Stimulated activated naive B cell treated with anti-CD40 and anti-IgM and Interleukin-4, amounts not matched to agents 10 μg/mL and 1 μg/mL and 100 μg/mL, for 72 hours (primary cell): ENCODE measurements around the gene ADCY1.

Experiments used
- ATAC-seq, 2 donors: fragments of 150-1000 bp; cut with Tn5 transposase; replicated peaks; 2 replicates each; pipeline ENCODE4 v1.10.0; 2021; ENCODE audit warnings: moderate library complexity in 1 of 2
- DNase-seq: peaks from one replicate; pipeline ENCODE4 v3.0.0; 2021
- H3K27ac Mint-ChIP-seq: one replicate; pipeline ENCODE4 v1.8.0; 2022; ENCODE audit warnings: mild to moderate bottlenecking, mixed read lengths
- H3K27me3 Mint-ChIP-seq, 2 donors: one replicate each; pipeline ENCODE4 v1.8.0; 2022; ENCODE audit warnings: mixed read lengths in 2 of 2
- H3K36me3 Mint-ChIP-seq, 2 donors: one replicate each; pipeline ENCODE4 v1.8.0; 2022; ENCODE audit warnings: mixed read lengths in 2 of 2, mild to moderate bottlenecking in 1 of 2
- H3K4me1 Mint-ChIP-seq, 2 donors: one replicate each; pipeline ENCODE4 v1.8.0; 2022; ENCODE audit warnings: mixed read lengths in 2 of 2, mild to moderate bottlenecking in 1 of 2
- H3K4me3 Mint-ChIP-seq, 2 donors: one replicate each; pipeline ENCODE4 v1.8.0; 2022; ENCODE audit warnings: mild to moderate bottlenecking in 2 of 2, mixed read lengths in 2 of 2, moderate library complexity in 1 of 2
- H3K9me3 Mint-ChIP-seq, 2 donors: one replicate each; pipeline ENCODE4 v1.8.0; 2022; ENCODE audit warnings: mixed read lengths in 2 of 2, mild to moderate bottlenecking in 1 of 2

Gene ADCY1

DNA sequence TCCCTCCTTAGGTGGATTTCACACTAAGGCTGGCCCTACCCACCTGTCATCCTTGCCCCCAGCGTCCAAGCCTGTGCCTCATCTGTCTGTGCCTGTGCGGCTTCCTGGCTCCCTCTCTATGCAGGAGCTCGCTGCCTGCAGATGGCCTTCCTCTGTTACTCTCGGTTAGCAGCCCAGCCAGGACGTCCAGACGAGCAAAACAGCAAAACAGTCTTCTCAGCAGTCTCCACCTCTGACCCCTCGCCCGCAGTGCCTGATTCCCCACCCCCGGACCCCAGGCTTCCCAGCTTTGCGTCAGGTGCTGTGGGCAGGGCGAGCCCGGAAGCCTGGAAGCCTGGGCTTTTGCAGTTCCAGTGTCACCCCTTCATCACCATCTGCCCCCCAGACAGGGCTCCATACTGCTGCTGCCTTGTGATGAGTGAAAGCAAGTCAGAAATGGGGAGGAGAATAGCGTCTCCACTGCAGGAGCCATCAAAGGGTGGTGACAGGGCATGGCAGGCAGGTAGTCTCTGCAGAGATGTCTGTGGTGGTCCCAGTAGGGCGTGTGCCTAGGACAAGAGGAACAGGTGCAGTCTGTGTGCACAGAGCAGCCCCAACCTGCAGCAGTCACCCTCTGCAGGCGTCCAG lies 88.5 kb downstream of the ADCY1 start:
- Mint-ChIP-seq H3K27ac (no peak overlapping the region), H3K4me3 (no peak overlapping the region), H3K9me3 (no peaks in the 10 kb centered on the region), H3K4me1 (no peaks in the 10 kb centered on the region), H3K36me3 (no peaks in the 10 kb centered on the region), H3K27me3 (peaks cover 0 to 4% of the 10 kb centered on the region in 2 donors)
- no peak for DNase-seq
- ATAC-seq, result no peak

DNA sequence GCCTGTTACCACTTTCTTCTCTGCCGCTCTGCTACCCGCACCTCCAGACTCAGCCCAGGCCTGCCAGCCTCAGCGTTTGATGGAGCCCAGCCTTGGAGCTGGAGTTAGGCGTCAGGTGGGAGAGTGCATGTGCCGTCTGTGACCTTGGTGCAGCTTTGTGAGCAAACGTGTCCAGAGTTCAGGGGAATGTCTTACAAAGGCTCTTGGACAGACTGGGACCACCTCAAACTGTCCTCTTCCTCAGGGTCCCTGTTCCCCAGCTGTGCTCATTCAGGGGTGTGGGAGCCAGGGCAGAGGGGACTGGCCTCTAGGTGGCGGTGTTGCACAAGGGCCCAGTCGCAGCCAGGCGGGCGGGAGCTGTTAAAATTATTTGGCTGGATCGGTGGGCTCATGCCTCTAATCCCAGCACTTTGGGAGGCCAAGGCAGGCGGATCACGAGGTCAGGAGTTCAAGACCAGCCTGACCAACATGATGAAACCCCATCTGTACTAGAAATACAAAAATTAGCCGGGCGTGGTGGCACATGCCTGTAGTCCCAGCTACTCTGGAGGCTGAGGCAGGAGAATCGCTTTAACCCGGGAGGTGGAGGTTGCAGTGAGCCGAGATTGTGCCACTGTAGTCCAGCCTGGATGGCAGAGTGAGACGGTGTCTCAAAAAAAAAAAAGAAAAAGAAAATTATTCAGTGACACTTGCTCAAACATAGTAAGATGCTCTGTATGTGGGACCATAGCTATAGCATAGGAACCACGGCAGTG lies 89.2 kb downstream of the ADCY1 start:
- no peaks in the 10 kb centered on the region for H3K9me3 Mint-ChIP-seq
- H3K27me3 Mint-ChIP-seq, result peaks cover 0 to 4% of the 10 kb centered on the region in 2 donors
- H3K4me1 Mint-ChIP-seq, result no peaks in the 10 kb centered on the region
- peak; percentile 36 to 48 for ATAC-seq
- no peak overlapping the region for H3K4me3 Mint-ChIP-seq
- DNase-seq, result no peak
- no peaks in the 10 kb centered on the region for H3K36me3 Mint-ChIP-seq
- H3K27ac Mint-ChIP-seq, result no peak overlapping the region

DNA sequence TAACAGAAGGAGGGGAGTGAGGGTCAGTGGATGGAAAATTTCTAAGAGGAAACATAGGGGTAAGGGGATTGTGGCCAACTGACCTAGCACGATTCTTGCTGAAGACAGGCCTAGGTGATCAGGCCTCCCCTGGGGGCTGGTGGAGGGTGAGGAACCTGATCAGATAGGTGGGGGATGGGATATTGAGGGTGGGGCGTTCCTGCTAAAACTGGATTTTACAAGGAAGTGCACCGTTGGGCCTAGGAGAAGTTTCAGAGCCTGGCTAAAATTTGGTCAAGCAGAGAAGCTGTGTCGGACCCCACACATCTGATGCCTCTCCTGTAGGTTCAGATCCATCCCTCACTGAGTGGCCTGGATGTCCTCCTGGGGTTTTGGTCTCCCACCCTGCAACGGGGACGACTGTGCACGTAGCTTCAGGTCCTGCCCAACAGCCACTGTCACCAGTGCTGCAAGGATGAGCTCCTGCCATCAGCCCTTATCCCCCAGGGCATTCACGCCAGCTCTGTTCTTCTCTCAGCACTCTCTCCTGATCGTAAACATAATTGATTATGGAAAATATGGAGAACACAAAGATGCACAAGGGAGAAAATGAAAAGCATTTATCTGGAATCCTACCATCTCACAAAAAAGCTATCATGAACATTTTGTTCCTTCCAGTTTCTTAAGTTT lies 89.9 kb downstream of the ADCY1 start:
- Mint-ChIP-seq H3K27me3 (peaks cover 0 to 4% of the 10 kb centered on the region in 2 donors), H3K4me1 (no peaks in the 10 kb centered on the region), H3K36me3 (no peaks in the 10 kb centered on the region), H3K9me3 (no peaks in the 10 kb centered on the region), H3K27ac (no peak overlapping the region), H3K4me3 (no peak overlapping the region)
- DNase-seq (no peak), ATAC-seq (no peak)

DNA sequence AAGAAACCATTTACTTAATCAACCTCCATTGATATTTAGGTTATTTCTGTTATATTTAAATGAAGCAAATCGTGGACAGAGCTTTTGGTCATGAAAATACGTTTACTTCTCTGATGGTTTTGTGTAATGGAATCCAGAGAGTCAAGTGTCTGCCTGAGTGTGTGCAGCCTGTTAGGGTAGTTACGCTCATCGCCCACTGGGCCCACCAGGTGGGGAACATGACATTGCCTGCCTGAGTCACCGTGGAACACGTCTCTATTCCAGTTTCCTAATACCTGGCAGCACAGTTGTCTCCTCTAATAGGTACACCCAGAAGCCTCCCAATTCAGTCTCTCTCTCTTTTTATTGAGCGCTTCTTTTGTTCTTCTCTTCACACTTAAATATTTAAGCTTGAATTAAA lies 91.0 kb downstream of the ADCY1 start:
- Mint-ChIP-seq H3K36me3 (no peaks in the 10 kb centered on the region), H3K27ac (no peak overlapping the region), H3K9me3 (no peaks in the 10 kb centered on the region), H3K27me3 (no peaks in the 10 kb centered on the region), H3K4me1 (no peaks in the 10 kb centered on the region), H3K4me3 (no peak overlapping the region)
- ATAC-seq (no peak), DNase-seq (no peak)

DNA sequence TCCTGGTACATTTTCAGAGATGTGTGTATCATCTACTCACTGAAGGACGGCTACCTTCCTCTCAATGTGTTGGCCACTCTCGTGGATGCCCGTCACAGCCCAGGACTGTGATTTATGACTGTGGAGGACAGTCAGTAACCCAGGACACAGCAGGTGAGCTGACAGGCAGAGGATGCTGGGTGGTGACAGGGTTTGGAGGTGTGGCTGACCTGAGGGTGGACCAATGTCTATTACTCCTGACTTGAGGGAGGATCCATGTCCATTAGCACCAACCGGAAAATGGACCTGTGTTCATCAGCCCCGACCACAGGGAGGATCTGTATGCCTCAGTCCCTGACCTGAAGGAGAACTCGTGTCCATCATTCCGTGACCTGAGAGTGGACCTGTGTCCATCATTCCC lies 96.1 kb downstream of the ADCY1 start:
- Mint-ChIP-seq H3K27ac (no peak overlapping the region), H3K4me3 (no peak overlapping the region), H3K9me3 (peaks cover 0 to 2% of the 10 kb centered on the region in 2 donors), H3K36me3 (no peaks in the 10 kb centered on the region), H3K27me3 (peaks cover 12 to 23% of the 10 kb centered on the region in 2 donors), H3K4me1 (no peaks in the 10 kb centered on the region)
- DNase-seq (no peak), ATAC-seq (no peak)

DNA sequence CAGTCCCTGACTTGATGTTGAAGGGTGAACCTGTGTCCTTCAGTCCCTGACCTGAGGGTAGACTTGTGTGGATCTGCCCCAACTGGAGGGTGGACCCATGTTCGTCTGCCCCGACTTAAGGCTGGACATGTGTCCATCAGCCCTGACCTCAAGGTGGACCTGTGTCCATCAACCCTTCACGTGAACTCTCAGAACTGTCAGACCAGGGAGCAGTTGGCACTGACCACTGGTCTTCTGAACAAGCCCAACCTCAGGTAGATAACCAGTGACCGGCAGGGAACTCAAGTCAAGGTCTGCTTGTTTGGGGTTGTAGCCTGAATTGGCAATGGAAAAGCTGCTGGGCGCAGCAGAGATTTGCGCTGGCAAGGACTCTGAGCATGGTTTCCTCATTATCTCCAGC lies 96.5 kb downstream of the ADCY1 start:
- Mint-ChIP-seq H3K27ac (no peak overlapping the region), H3K4me3 (no peak overlapping the region), H3K4me1 (no peaks in the 10 kb centered on the region), H3K27me3 (peaks cover 14 to 26% of the 10 kb centered on the region in 2 donors), H3K9me3 (peaks cover 0 to 2% of the 10 kb centered on the region in 2 donors), H3K36me3 (no peaks in the 10 kb centered on the region)
- no peak for DNase-seq
- ATAC-seq, result no peak

DNA sequence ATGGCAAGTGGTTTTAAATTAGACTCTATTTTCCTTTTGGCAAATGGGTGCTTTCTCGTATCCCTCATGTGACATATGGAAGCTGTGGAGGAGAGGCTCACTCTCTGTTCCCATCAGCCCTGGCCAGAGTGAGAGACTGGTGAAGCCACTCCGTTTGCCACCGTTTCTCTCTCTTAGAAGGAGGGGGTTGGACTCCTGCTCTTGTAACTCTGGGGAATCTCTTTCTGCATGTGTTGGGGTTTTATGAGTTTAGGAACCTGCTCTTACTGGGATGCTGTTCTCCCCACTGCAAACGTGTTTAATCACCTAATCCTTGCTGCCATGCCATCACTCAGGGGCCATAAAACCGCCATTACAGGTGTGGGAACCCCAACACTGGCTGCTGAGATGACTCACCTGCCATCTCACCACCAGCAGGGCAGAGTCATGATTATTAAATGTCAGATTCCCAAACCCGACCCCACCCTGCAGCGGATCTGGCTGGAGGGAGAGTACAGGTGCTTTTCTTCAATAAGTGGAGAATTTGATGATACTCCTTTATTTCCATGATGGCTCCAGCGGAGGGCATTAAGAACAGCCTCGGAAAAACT lies 103.2 kb downstream of the ADCY1 start:
- ATAC-seq, result no peak
- no peaks in the 10 kb centered on the region for H3K4me1 Mint-ChIP-seq
- H3K27ac Mint-ChIP-seq, result no peak overlapping the region
- H3K4me3 Mint-ChIP-seq, result no peak overlapping the region
- H3K27me3 Mint-ChIP-seq, result peaks cover 40 to 43% of the 10 kb centered on the region in 2 donors
- H3K9me3 Mint-ChIP-seq, result peaks cover 0 to 6% of the 10 kb centered on the region in 2 donors
- peaks cover 0 to 2% of the 10 kb centered on the region in 2 donors for H3K36me3 Mint-ChIP-seq
- no peak for DNase-seq

DNA sequence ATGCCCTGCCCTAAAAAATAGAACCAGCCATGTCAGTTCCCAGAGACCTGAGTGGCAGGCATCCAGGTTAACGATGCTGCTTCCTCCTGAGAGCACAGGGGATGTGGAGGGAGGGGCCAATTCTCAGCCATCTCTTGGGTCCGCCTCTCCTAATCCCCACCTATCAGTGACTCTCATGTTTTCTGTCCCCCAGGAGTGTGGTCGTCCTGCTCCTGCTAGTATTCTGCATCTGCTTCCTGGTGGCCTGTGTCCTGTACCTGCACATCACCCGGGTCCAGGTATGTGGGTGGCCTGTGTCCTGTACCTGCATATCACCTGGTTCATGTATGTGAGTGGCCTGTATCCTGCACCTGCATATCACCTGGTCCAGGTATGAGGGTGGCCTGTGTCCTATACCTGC lies 105.3 kb downstream of the ADCY1 start:
- DNase-seq (no peak), ATAC-seq (no peak)
- H3K27ac Mint-ChIP-seq, result no peak overlapping the region
- H3K27me3 Mint-ChIP-seq, result peaks cover 36 to 41% of the 10 kb centered on the region in 2 donors
- peaks cover 0 to 2% of the 10 kb centered on the region in 2 donors for H3K36me3 Mint-ChIP-seq
- H3K9me3 Mint-ChIP-seq, result peaks cover 0 to 4% of the 10 kb centered on the region in 2 donors
- H3K4me1 Mint-ChIP-seq, result no peaks in the 10 kb centered on the region
- no peak overlapping the region for H3K4me3 Mint-ChIP-seq

DNA sequence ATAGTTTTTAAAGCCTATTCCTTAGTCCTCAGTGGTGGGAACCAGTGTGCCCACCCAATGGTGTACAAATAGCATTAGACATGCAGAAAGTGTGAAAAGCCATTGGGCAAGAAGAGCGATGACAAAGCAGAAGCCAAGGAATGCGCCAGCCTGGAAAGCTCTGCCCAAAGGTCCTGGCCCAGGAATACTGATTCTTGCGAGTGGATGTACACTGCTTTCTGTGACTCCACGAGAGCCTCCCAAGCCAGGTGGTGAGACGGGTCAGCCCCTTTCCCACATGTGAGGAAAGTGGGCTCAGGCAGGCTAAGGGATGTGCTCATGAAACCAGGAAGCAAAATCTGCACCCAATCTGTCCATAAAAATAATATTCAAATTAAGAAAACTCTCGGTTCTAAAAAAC lies 106.6 kb downstream of the ADCY1 start:
- no peaks in the 10 kb centered on the region for H3K4me1 Mint-ChIP-seq
- H3K9me3 Mint-ChIP-seq, result peaks cover 0 to 4% of the 10 kb centered on the region in 2 donors
- H3K27ac Mint-ChIP-seq, result no peak overlapping the region
- H3K27me3 Mint-ChIP-seq, result peaks cover 37% of the 10 kb centered on the region in 2 donors
- no peak for ATAC-seq
- H3K36me3 Mint-ChIP-seq, result peaks cover 0 to 2% of the 10 kb centered on the region in 2 donors
- no peak overlapping the region for H3K4me3 Mint-ChIP-seq
- no peak for DNase-seq

DNA sequence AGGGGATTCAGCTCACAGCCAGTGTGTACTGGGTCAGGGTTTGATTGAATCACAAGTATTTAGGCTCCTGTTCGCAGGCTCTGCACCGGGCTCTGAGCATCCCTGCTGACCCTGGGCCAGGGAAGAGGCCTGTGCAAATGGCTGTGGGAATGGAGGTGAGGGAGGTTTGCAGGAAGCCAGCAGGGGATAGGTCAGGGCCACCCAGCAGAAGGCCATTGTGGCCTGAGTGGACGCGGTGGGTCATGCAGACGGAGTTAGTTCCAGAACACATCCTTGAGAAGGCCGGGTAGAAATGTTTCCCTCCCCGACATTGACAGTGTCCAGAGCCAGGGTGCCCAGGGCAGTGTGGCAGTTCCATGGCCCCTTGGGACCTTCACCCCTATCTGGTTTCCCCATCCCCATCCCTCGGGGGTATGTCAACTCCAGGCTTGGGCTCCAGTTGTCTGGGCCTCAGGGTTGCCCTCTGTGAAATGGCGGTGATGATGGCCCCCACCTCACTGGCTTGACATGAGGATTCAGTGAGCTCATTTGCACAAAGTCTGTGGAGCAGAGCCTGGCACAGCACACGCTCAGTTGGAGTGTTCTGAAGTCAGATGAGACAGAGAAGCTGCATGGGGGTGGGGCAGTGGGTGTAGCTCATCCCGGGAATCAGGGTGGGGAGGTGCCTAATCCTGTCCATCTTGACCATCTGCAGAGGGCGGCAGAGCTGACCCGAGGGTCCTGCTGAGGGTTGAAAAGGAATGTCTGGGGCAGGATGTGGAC lies 107.6 kb downstream of the ADCY1 start:
- H3K27me3 Mint-ChIP-seq, result peaks cover 29 to 30% of the 10 kb centered on the region in 2 donors
- H3K27ac Mint-ChIP-seq, result no peak overlapping the region
- DNase-seq, result no peak
- H3K4me3 Mint-ChIP-seq, result no peak overlapping the region
- no peaks in the 10 kb centered on the region for H3K4me1 Mint-ChIP-seq
- no peaks in the 10 kb centered on the region for H3K9me3 Mint-ChIP-seq
- no peak for ATAC-seq
- H3K36me3 Mint-ChIP-seq, result peaks cover 0 to 2% of the 10 kb centered on the region in 2 donors

DNA sequence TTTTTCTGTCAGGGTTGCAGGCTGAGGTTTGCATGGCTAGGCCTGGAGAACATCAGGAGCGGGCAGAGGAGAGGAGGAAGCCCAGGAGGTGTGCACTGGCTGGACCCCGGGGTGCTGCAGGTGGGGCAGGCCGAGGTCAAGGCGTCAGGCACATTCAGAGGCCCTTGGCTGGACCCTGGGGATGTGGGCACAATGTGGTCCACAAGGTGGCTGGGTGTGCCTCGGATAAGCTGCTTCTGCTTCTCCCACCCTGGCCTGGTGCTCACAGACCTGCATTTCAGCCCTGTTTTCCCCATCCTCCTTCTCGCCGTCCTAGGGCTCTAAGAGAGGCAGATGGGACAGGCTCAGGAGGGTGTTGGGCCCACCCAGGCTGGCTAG lies 108.2 kb downstream of the ADCY1 start:
- no peak overlapping the region for H3K27ac Mint-ChIP-seq
- H3K27me3 Mint-ChIP-seq, result peaks cover 24% of the 10 kb centered on the region in 2 donors
- DNase-seq (no peak), ATAC-seq (no peak)
- no peaks in the 10 kb centered on the region for H3K9me3 Mint-ChIP-seq
- no peaks in the 10 kb centered on the region for H3K4me1 Mint-ChIP-seq
- peaks cover 0 to 2% of the 10 kb centered on the region in 2 donors for H3K36me3 Mint-ChIP-seq
- no peak overlapping the region for H3K4me3 Mint-ChIP-seq

DNA sequence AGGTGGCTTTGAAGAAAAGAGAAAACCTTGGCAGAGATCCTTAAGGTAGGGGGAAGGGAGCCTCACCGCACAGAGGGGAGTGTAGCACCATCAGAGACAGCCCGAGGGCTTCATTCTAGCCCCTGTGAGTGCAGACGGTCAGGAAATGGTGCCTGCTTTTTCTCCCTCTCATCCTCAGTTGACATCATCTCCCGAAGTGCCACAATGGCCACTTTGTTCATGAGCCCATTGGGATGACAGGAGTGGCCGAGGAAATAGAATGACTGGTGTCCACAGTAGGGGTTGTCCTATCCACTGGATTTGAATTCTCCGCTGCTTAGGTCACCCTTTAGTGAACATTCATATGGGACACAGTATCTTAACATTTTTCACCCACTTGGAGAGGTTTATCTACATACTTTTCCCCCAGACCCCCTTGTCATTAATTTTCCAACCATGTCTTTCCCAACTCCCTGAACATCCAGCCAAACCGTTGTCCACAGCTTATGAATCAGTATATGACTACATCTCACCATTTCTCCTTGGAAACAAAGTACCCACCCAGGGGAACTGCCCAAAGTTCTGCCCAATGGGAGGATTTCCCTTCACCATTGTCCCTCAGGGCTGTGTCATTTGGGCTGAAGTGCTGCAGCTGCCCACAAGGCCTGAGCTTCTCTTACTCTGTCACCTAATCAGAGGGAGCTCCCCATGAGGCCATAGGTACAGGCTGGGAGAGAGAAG lies 108.8 kb downstream of the ADCY1 start:
- peaks cover 0 to 2% of the 10 kb centered on the region in 2 donors for H3K36me3 Mint-ChIP-seq
- no peak overlapping the region for H3K4me3 Mint-ChIP-seq
- H3K27ac Mint-ChIP-seq, result no peak overlapping the region
- ATAC-seq, result no peak
- H3K4me1 Mint-ChIP-seq, result no peaks in the 10 kb centered on the region
- H3K9me3 Mint-ChIP-seq, result no peaks in the 10 kb centered on the region
- DNase-seq, result no peak
- peaks cover 20 to 21% of the 10 kb centered on the region in 2 donors for H3K27me3 Mint-ChIP-seq

DNA sequence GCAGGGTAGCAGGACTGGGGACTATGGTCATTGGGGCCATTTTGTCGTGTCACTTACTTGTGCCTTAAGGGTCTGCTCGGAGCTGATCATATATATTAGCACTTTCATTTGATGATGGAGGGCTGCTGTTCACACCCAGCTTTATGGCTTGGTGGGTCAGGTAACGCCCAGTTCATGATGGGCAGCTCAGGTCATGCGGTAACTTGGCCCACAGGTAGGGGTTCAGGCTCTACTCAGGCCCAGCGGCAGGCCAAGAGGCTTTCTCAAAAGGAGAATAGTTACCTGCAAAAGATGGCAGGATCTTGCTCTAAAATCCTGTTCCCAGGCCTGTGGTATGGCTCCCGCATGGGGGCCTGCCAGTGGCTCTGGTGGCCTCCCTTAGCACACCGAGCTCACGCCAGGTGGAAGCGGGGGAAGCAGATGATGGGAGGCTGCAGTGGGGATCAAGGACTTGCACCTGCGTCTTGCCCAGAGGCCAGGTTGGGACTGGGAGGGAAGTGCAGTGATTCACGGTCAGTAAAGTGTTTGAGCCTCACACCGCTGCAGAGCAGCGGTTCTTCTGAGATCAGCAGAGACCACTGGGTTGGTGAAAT lies 109.5 kb downstream of the ADCY1 start:
- no peak overlapping the region for H3K27ac Mint-ChIP-seq
- no peaks in the 10 kb centered on the region for H3K9me3 Mint-ChIP-seq
- ATAC-seq (no peak), DNase-seq (no peak)
- no peak overlapping the region for H3K4me3 Mint-ChIP-seq
- peaks cover 17 to 21% of the 10 kb centered on the region in 2 donors for H3K27me3 Mint-ChIP-seq
- H3K4me1 Mint-ChIP-seq, result no peaks in the 10 kb centered on the region
- peaks cover 0 to 2% of the 10 kb centered on the region in 2 donors for H3K36me3 Mint-ChIP-seq
